Inflammatory macrophage (primary cell): ENCODE results near the gene TRAPPC5.

Experiments used
- DNase-seq, 2 donors: peaks; one replicate each; pipeline ENCODE4 v3.0.0-alpha.2; 2020 to 2022
- total RNA-seq, 18 experiments: gene quantifications; one replicate each; lab custom pipeline; 2026; ENCODE audit warnings: mixed read lengths in 6 of 18, inconsistent platforms in 2 of 18; lab: John Stamatoyannopoulos, UW

TRAPPC5 gene
- total RNA-seq = 0.32 to 2.5 (median 1.2) reads per million in 18 experiments

DNA sequence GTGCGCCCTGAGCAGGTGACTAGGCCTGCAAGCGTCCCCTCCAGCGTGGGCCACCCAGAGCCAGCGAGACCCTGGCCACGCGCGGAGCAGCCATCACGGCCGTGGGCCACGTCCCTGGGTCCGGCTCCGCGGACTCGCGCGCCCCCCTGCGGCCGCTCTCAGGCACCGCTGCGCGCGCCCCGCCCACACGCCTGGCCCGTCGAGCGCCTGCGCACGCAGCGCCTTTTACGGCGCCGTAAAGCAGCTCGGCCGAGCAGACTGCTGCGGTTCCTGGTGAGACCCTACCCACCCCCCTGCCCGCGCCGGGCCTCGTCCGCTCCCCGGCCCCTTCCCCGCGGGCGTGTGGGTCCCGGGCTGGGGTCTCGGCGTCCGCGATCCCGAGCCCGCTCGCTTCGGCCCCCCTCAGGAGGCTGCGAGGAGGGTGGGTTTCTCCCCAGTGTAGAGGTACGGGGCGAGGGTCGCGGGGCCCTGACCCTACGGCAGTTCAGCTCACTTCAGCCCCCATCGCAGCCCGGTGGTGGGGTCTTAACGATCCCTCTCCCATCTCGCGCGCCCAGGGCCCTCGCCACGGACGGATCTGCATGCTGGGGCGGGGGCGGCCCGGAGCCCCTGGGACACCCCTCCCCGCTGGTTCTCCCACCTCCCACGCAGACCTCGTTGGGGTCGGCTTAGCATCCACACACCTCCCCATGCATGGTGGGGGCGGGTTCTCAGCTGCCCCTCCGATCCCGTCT is at the start of gene TRAPPC5:
TRAPPC5 (plus strand) TSS at position 228 of the 734 bp plus-strand sequence. CDS start 1,421 bp downstream, outside the sequence.
- DNase-seq = peak; percentile 88 to 94

DNA sequence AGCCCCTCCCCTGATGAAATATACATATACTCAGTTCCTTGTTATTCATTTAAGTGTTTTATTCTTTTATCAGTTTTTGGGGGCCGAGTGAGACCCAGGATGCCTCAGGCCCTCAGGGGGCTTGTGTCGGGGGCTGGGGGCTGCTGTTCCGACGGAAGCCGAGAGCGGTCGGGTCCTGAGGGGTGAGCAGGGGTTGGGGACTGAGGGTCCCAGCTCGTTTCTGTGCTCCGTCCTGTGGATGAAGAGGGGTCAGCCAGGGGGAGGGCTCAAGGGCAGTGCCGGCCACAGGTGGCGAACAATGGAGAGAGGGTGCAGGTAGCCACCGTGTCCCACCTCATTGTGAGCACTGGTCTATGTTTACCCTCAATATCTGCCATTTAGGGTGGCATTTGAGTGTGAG is 49.1 kb upstream of the TRAPPC5 start:
- no peak for DNase-seq

DNA sequence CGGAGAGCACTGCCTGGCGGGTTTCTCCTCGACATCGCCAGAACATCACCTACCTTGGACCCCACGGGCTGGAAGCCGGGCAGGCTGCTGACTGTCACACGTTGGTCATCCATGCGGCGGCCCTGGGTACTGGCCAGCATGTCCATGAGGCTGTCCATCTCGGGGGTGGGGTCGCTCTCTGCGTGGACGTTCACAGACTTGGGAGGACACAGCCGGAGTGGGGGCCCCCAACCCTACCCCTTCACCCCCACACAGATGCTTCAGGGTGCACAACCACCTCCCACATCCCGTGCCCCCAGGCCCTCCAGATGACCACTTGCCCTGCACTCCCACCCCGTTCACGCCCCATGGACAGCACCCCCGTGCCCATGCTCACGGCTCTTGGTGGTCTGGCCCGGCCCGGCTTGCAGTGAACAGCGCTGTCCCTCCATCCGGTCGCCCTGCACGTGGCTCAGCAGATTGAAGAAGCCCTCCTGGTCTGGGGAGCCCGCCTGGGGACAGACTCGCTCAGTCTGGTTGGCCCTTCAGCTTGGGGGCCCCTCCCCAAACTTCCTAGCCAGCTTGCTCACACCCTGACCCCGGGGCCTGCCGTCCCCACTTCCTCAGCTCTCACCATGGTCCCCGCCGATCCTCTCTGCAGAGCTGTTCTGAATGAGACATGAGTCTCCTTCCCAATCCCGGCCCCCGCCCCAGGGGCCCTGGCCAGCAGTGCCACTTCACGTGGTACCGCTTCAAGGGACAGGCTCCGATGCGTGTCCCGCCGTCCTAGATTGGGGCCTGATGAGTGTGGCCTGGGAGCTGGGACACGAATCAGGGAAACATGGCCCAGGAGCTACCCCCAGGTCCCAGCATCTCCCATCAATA is 48.1 kb upstream of the TRAPPC5 start:
- no peak for DNase-seq

DNA sequence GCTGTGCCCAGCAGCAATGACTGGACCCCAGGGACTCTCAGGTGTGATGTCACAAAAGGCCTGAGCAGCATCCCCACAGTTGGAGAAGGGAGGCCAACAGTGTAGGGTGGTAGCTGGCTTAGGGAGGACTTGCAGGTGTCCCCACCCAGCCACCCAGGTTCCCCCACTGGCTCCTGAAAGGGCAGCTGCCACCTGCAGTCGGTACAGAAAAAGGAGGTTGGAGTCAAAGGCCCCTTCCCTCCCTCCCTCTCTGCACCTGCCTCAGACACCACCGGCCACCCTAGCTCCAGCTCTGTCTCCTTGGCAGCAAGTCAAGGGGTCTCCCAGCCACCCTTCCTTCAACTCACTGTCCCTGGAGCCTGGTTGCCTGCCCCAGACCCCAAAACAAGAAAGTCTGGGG is 46.9 kb upstream of the TRAPPC5 start, which contains the start of gene PCP2:
PCP2 (minus strand) TSS at position 22 of the 400 bp plus-strand sequence. CDS start 262 bp downstream, outside the sequence.
- no peak for DNase-seq

DNA sequence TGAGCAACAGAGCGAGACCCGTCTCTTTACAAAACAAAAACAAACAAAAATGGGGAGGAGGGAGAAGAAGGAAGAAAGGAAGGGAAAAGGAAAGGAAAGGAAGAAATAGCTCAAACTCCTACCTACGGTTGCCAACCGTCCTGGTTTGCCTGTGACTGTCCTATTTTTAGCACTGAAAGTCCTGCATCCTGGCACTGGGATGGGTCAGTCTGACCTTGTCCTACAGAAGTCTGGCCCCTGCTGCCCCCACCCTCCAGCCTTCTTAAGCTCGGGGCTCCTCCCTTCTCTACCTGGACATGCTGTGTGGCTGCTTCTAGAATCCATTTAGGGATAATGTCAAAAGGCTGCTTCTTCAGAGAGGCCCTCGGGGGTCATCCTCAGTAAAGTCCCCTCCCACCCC is 45.0 kb upstream of the TRAPPC5 start:
- DNase-seq = no peak

DNA sequence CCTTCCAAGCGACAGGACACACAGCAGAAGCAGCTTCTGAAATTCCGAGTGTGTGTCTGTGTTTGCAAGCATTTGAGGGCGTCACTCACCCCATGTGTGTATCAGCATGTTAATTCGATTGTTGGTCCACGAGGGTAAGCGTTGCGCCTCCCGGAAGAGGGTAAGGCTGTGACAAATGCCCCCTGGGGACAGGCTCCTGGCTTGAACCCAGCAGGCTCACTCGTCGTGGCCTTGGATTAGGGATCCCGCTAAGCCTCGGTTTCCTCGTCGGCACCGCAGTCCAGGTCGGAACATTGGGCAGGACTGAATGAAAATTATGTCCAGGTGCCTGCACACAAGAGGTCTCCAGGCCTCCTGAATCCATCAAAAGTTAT is 44.3 kb upstream of the TRAPPC5 start:
- no peak for DNase-seq

DNA sequence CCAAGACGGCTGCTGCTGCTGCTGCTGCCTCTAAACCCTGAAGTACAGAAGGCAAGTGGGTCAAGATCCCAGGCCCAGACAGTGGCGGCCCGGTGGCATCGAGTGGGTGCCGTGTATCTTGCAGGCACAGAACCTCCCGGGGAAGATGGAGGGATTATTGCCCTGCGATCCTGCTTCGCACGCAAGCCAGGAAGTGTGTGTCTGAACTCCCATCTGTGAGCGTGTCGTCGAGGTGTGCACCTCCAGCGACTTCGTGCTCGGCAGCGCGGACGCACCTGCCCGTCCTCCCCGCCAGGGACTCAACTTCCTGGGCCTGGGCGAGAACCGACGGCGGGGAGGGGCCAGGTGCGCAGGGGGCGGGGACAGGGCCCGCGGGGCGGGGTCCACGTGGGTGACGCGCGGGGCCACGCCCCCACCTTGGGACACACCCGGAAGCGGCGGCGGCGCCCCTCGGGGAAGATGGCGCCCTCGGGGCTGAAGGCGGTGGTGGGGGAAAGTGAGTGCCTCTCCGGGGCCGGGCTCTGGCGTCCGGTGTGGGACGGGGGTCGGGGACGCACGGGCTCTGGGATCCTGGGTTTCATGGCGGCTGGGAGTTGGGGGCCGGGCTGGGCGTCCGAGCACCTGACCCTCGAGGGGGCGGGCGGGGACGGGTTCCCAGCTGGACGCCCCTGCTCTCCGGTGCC is 43.8 kb upstream of the TRAPPC5 start, which contains the start of gene STXBP2:
STXBP2 (plus strand) TSS at position 420 of the 683 bp plus-strand sequence; CDS start at position 460, 40 bp downstream.
- peak; percentile 72 to 85 for DNase-seq

DNA sequence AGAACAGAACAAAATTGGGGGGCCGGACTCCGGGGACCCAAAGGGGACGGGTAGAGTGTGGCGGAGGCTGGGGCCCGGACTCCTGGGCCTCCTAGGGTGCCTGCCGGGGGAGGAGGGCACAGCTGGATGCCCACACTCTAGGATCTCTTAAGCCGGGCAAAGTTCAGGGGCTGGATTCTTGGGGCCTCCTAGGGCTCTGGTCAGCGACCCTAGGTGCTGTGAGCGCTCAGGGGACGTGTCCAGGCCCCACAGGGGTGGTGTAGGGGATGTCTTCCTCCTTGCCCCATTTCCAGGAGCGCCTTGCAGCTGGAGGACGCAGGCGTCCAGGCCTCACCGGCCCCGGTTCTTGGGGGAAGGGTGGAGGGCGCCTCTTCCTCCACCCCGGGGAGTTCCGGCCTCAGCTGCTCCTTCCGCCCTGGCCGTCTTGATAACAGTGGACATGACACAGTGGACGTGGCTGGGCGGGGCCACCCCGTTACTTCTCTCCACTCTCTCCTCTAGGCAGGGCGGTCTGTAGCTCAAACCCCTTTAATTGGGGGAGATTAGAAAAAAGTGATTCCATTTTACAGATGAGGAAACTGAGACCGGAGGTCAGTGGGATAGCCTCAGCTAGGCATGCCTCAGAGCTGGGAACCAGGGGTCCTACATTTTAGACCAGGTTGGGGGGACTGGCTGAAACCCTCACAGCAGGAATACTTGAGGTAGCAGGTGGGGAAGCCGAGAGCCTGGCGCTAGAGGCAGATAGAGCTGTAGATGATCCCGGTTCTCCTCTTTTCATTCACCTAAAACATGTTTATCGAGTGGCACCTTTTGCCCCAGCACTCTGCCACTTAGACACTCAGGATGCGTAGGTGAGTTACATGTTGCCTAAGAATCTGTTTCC is 43.0 kb upstream of the TRAPPC5 start:
- DNase-seq = peak; percentile 70 to 83

DNA sequence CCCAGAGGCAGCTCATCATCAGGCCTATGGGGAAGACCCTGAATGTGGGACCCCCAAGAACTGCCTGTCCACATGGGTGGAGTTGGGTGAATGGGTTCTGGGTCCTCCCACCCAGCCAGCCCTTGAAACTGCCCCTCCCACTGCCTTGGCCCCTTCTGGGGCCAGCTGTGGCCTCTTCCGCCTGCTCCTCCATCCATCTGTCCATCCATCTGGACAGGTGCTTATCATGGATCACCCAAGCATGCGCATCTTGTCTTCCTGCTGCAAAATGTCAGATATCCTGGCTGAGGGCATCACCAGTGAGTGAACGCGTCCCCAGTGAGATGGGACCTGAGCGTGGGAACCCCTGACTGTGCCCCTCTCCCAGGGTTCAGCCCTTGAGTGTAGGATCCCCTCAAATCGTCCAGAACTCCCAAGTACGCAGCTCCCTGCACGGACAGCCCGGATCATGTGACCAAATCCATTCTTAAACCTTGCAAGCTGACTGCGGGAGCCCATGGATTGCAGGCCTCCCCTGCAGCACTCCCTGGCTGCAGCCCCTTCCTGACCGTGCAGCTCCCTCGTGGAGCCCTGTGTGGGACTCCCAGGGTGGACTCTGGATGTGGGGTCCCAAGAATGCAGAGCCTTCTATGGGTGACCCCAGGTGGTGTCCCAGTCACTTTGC is 41.7 kb upstream of the TRAPPC5 start:
- no peak for DNase-seq

DNA sequence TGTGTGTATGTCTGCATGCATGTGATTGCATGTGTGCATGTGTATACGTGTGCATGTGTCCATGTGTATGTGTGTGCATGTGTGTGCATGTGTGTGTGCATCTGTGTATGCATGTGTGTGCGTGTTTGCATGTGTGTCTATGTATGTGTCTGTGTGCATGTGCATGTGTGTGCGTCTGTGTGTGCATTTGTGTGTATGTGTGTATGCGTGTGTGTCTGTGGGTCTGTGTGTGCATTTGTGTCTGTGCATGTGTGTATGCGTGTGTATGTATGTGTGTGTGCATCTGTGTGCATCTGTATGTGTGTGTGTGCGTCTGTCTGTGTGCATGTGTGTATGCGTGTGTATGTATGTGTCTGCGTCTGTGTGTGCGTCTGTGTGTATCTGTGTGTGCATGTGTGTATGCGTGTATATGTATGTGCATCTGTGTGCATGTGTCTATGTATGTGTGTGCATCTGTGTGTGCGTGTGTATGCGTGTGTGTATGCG is 40.7 kb upstream of the TRAPPC5 start:
- no peak for DNase-seq

DNA sequence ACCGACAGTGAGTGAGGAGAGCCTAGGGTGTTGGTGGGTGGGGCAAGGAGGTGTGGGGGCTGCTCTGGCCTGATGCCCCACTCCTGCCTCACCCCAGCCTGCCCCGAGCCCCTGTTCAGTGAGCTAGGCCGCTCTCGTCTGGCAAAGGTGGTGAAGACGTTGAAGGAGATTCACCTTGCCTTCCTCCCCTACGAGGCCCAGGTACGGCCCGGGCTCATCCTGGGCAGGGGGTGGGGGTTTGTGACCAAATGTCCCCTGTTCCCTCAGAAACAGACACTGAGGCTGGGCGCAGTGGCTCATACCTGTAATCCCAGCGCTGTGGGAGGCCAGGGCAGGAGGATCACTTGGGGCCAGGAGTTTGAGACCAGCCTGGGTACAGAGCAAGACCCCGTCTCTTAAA is 39.8 kb upstream of the TRAPPC5 start:
- no peak for DNase-seq

DNA sequence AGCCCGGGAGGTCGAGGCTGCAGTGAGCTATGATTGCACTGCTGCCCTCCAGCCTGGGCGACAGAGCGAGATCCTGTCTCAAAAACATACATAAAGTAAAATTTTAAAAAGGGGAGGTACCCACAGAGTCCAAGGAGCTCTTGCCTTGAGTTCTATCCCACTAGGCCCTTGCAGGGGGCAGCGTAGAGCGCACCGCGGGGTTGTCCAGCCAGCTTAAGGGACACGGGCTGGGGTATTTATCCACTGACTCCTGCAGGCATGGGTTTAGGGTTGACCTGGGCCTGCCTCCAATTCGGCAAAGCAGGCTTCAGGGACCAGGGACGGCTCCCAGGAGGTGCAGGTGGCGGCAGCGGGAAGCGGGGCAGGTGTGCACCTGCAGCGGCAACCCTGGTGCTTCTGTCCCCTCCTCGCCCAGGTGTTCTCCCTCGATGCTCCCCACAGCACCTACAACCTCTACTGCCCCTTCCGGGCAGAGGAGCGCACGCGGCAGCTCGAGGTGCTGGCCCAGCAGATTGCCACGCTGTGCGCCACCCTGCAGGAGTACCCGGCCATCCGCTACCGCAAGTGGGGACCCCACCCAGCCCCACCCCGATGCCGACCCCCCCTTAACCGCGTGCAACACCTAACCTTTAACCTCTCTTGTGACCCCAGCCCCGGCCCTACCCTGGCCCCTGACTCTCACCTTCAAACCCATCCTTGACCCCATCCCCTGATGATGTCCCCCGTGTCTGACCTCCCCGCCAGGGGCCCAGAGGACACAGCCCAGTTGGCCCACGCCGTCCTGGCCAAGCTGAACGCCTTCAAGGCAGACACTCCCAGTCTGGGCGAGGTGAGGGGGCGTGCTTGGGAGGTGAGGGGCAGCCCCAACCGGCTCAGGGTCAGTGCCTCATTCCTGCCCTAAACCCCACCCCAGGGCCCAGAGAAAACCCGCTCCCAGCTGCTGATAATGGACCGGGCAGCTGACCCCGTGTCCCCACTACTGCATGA is 39.0 kb upstream of the TRAPPC5 start:
- DNase-seq = no peak

DNA sequence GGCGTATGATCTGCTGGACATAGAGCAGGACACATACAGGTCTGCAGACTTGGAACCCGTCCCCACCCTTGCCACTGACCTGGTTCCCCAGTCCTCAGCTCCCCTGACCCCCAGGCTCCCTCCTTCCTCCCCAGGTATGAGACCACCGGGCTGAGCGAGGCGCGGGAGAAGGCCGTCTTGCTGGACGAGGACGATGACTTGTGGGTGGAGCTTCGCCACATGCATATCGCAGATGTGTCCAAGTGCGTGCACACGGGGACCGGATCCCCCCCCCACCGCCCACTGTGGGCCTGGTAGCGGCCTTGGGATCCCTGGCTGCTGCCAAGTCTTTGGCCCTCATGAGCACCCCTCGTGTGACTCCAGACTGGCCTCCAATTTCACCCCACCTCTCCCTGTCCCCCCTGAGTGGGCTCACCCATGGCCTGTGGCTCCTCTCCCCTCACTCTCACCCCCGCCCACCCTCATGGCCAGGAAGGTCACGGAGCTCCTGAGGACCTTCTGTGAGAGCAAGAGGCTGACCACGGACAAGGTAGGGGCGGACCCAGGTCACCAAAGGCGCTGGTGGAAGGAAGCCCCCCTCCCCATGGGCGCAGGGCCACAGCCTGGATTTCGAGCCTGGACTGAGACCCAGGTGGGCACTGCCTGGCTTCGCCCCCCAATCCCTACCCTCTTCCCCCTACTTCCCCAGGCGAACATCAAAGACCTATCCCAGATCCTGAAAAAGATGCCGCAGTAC is 38.2 kb upstream of the TRAPPC5 start:
- no peak for DNase-seq

DNA sequence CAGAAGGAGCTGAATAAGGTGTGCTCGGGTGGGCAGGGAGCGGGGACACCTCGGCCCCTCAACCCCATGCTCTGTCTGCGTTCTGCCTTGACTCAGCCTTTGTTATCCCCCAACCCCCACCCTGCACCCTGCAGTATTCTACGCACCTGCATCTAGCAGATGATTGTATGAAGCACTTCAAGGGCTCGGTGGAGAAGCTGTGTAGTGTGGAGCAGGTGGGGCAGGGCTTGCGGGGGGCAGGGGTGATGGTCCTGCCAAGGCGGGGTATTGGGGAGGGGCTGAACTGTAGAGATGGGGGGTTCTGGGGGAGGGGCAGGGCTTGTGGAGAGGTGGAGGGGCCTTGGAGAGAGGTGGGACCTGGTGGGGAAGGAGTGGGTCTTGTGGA is 37.6 kb upstream of the TRAPPC5 start:
- no peak for DNase-seq

DNA sequence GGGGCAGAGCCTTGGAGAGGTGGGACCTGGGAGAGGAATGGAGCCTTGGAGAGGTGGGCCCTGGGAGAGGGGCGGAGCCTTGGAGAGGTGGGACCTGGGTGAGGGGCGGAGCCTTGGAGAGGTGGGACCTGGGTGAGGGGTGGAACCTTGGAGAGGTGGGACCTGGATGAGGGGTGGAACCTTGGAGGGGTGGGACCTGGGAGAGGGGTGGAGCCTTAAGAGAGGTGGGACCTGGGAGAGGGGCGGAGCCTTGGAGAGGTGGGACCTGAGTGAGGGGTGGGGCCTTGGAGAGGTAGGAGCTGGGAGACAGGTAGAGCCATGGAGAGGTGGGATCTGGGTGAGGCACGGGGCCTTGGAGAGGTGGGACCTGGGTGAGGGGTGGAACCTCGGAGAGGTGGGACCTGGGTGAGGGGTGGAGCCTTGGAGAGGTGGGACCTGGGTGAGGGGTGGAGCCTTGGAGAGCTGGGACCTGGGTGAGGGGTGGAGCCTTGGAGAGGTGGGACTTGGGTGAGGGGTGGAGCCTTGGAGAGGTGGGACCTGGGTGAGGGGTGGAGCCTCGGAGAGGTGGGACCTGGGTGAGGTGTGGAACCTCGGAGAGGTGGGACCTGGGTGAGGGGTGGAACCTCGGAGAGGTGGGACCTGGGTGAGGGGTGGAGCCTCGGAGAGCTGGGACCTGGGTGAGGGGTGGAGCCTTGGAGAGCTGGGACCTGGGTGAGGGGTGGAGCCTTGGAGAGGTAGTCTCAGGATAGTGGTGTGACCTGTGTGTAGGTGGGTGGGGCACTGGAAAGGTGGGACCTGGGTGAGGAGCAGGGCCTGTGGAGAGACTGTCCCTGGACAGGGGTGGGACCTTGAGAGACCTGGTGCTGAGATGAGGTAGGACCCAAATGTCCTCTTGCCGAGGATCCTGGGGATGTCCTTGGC is 36.7 kb upstream of the TRAPPC5 start:
- peak; percentile 42 to 47 for DNase-seq

DNA sequence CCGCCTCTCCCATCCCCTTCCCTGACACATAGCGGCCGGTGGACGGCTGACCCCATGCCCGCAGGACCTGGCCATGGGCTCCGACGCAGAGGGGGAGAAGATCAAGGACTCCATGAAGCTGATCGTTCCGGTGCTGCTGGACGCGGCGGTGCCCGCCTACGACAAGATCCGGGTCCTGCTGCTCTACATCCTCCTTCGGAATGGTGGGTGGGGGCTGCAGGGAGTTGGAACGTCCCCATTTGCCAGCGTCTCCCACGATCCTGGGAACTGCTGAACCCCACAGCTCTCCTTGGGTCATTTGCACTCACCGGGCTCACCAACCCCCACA is 36.1 kb upstream of the TRAPPC5 start:
- DNase-seq = no peak

DNA sequence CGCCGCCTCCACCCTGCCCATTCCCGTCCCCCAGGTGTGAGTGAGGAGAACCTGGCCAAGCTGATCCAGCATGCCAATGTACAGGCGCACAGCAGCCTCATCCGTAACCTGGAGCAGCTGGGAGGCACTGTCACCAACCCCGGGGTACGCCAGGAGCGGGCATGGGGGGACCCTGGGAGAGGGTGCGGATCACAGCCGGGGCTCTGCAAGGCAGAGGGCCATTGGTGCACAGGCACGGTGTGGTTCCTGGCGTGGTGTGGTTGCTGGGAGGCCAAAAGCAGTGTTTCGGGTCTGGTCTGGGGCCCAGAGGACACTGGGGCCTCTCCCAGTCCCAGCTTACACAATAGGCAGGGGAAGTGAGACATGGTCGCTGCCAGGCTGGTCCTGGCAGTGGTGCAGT is 35.5 kb upstream of the TRAPPC5 start:
- peak; percentile 48 to 70 for DNase-seq
